HCEC 1CT (cell line): Measurements from ENCODE around the gene HOMER1.

Source experiments
- DNase-seq: peaks from one replicate; pipeline ENCODE4 v3.0.0-alpha.2; 2017

HOMER1 gene, protein sequence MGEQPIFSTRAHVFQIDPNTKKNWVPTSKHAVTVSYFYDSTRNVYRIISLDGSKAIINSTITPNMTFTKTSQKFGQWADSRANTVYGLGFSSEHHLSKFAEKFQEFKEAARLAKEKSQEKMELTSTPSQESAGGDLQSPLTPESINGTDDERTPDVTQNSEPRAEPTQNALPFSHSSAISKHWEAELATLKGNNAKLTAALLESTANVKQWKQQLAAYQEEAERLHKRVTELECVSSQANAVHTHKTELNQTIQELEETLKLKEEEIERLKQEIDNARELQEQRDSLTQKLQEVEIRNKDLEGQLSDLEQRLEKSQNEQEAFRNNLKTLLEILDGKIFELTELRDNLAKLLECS

DNA sequence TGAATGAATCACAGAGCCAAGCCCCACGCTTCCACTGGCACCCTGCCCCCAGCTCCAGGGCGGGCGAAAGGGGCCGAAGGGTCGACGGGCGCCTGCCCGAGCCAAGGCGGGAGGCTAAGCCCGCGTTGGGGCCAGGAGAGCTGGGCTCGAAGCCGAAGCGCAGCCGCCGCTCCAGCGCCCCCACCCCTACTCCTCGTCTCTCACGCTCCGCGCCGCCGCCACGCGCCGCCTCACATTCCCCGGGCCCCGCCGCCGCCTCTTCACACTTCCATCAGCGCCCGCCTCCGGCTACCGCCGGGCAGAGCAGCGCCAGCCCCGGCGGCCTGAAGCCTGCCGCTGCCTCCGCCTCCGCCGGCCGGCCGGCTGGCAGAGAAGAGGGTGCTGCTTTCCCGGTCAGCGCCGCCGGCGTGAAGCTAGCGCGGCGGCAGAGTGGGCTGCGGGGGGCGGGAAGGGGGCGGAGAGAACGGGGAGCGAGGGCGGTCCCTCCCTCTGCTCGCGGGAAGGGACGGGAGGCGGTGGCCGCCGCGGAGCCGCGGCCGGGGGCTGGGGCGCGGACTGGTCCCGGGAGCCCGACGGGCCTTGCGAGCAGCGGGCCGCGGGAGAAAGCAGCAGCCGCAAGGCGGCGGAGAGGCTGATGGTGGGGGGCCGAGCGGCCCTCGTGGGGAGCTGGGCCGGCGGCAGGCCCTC is at the start of gene HOMER1:
Gene HOMER1 (minus strand): TSS at position 431 of the 687 bp plus-strand sequence. CDS start 1,360 bp downstream, outside the sequence.
- DNase-seq = peak; percentile 63

DNA sequence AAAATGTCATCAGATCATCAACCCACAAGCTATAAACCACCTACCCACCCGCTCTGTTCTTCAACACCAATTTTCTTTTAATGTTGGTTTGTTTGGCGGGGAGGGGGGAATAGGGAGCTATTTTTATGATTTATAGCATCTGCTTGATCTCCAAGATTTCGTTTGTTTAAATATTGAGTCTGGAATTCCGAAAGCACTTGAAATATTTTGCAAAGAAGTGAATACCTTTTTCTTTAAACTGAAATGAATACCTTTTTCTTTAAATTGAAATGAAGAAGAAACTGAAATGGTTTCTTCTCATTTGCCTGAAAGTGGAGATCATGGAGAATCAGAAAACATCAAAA is 49.3 kb upstream of the HOMER1 start:
- DNase-seq = no peak

DNA sequence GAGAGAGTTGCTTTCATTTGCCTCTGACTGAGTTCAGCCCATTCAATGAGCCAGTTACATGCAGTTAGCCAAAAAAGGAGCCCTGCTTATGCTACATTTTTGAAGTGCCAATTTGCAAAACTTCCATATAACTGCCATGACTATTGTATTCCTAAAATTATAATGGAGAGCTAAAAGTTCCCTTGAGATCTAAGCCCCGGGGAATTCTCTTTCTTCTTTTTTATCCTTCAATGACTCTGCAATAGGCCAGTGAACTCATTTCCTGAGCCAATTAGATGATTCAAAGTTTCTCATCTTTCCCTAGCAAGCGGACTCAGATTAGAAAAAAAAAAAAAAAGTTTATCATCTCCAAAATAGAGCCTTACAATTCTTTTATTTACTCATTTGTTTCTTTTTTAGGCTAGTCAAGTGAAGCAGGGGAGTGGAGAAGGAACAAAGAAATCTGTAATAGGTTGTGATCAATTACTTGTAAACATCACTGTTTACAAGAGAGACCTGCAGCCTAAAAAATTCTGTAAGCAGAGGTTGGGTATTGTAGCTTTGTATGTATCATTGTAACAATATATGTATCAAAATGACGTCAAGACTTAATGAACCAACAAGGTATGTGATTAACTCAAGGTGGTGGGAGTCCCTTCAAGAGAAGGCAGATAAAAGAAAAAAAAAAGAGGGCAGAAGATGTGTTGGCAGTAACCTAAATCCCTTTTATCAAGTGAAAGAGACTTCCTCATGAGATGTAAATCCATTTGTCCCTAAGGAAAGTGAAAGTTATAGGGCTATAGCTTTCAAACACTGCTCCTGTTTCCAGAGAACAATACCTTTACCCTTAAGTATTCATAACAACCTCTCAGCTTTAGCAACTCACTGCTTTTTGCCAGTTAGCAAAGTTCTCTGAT is 48.7 kb upstream of the HOMER1 start:
- peak; percentile 53 for DNase-seq

DNA sequence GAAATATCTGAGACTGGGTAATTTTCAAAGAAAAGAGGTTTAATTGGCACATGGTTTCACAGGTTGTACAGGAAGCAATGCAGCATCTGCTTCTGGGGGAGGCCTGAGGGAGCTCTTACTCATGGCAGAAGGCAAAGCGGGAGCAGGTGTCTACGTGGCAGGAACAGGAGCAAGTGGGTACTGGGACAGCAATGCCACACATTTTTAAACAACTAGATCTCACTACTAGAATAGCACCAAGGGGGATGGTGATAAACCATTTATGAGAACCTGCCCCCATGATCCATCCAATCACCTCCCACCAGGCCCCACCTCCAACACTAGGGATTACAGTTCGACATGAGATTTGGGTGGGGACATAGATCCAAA is 47.6 kb upstream of the HOMER1 start:
- no peak for DNase-seq

DNA sequence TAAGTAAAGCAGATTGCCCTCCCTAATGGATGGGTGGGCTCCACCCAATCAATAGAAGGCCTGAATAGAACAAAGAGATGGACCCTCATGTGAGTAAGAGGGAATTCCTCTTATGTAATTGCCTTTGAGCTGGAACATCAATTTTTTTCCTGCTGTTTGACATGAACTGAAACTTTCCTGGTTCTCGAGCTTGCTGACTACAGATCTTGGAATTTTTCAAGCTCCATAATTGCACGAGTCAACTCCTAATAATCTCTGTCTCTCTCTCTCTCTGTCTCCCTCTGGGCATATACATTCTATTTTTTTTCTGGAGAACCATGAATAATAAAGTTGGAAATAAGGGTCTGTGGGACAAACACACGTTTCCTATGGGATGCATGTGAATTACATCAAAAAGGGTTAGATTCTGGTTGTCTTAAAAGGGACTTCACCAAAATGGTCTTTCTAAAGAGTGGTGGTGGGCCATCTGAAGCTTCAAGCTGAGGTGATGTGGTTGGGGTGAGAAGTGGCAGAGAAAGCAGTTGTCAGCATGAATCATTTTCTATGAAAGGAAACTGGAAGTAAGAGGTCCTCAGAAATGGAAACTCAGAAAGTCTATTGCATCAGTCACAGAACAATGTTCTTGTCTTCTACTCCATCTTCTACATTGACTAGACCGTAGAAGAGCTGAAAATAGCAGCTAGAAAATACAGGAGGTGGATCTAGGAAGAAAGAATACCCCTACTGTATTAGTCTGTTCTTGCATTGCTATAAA is 47.0 kb upstream of the HOMER1 start:
- peak; percentile 42 for DNase-seq

DNA sequence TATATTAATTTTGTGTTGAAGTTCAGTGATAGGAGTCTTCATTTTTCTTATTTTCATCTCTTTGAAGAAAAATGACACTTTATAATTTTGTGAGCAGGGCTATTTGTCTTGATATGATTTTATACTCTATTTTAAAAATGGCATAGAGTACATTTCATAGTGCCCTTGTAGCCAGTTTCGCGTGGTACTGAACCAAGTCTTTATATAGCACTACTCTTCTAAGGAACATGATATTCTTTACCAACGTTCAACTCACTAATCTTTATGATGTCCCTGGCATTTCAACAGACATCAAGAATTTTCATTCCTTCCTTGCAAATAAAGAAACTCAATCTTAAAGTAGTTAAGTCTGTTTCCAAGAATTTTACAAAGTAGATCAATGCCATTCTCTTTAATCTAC is 41.5 kb upstream of the HOMER1 start:
- no peak for DNase-seq

DNA sequence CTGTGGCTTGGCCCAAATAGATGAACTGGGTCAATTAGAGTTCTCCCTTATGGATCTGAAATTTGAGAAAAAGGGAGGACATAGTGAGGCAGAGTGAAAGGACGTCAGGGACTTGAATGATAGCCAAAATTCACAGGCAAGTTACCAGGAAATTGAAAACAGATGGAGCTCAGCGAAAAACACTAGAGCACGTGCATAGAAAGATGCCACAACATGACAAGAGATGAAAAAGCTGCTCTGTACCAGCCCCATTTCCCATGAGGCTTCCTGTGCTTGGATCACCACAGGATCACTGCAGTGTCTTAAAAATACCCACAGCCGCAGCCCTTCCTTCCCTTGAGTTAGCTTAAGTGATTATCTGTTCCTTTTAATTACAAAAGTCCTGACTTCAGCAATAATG is 39.0 kb upstream of the HOMER1 start:
- DNase-seq = peak; percentile 28

DNA sequence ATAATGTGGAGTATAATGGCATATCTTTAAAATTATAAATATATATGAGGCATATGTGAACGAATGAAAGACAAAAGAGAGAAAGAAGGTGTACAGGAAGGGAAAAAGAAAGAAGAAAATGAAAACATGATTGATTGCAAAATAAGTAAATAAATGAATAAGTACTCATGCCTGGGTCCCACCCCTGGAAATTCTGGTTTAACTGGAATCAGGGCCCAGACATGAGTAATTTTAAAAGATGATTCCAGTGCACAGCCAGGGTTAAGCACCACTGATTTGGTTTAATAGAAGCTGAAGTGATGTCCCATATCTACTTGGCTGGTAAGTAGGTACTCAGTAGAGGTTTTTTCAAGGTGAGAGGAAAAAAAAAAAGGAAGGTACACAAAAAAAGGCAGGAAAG is 34.0 kb upstream of the HOMER1 start:
- DNase-seq = no peak

DNA sequence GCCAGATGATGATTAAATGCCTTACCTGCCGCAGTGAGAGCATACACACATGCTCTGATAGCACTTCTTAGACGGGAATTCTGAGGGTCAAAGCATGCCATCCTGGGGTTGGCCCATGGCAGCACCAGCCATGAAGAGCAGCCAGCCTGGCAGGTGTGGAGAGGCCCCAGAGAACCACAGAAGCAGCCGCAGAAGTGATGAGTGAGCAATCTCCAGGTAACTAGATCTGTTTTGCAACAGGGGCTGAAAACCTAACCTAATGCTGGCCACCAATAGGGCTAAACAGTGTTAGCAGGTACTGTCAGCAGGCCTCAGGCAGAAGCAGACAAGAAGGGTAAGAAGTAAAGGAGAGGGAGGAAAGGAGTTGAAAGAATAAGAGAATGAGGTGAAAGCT is 33.5 kb upstream of the HOMER1 start:
- DNase-seq = no peak

DNA sequence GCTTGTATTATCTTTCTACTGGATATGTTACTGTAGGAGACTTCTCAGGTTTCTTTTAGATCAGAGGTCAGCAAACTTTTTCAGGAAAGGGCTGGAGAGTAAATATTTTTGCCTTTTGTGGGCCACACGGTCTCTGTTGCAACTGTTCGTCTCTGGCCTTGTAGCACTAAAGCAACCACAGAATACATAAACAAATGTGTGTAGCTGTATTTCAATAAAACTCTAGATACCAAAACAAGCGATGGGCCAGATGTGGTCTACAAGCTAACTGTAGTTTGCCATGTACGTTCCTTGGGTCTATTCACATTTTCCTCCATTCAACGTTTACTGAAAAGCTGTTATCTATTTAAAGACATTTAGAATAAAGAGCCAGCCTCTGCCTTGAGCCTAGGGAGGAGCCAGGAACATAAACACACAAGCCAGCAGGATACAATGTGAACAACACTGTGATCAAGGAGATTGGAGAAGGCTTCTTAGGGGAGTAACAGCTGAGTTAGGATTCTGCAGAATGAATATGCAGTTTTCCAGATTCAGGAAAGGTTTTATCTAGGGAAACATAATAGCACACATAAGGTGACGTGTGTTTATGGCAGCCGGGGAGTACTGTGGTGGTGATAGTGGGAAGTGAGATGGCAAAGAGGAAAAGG is 33.0 kb upstream of the HOMER1 start:
- DNase-seq = peak; percentile 62

DNA sequence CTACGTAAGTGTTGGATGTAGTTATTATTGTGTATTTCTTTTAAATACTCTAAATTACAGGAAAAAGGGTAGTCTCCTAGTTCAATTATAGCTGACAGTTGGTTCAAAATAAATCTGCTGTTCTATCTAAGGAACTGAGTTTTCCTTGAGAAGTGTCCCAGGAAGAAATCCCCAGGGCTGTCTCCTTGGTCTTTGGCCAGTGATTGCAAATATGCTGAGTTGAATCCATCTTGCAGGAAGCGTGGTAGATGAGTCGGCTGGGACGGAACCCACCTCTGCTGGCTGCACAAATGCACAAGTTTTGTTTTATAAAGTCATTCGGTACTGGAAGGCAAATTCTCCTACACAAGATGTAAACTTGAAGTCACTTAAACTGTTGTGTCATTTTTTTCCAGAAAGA is 30.2 kb upstream of the HOMER1 start:
- no peak for DNase-seq

DNA sequence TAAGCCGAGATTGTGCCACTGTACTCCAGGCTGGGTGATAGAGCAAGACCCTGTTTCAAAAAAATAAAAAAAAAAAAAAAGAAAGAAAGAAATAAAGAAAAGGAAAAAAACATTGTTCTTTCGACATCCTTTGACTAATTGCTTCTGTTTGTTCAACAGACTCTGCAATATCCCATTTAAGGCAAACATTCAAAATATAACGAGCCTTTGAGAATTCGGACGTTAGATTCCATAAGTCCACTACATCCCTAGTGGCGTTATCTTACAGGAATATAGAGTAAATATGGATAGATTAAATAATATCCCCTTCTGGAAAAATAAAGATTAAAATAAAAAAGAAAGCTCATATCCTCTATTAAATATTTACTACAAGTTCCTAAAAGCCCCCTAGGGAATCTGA is 27.0 kb upstream of the HOMER1 start:
- no peak for DNase-seq

DNA sequence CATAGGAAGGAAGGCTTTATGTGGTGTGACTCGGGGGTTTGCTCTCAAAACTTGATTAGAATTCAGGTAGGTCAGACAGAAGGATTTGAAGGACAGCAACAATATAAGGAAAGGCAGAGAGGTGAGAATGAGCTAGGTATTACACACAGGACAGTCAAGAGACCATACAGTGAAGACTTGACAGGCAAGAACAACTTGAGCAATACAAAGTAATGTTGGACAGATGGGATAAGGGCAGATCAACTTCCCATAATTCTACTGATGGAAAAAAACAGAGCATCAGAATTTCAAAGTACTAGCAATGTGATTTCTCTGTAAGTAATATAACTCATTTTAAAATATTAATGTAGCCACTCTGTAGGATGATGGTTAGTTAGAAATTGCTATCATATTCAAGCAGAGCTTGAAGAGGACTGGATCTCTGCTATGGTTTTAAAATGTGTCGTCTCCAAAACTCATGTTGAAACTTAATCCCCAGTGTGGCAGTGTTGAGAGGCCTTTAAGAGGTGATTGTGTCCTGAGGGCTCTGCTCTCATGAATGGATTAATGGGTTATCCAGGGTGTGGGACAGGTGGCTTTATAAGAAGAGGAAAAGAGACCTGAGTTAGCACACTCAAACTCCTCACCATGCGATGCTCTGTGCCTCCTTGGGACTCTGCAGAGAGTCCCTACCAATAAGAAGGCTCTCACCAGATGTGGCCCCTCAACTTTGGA is 22.4 kb upstream of the HOMER1 start:
- no peak for DNase-seq

DNA sequence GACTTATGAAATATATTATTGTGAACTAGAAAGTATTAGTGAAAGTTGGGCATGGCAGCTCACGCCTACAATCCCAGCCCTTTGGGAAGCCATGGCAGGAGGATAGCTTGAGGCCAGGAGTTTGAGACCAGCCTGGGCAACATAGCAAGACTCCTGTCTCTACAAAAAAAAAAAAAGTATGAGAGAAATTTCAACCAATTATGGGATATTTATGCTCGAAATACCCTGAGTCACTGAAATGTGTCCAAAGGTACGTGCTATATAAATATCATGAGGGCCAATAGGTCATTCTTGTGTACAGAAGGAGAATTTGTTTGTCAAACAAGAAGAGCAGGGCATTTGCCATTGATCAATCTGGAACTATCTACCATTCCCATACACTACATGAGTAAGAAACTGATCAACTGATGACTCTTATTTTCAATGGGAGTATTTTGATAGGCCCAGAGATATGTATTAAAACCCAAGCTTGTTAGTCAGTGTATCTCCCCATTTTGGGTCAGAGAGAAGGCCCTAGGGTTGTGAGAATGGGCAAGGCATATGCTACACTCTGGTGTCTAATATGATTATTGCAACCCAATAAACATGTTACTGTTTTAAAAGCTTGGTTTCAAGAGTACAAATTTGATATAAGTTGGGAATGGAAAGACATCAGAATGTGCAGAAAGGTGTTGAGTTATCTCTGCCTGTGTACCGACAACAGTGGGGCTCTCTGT is 21.7 kb upstream of the HOMER1 start:
- DNase-seq = peak; percentile 13

DNA sequence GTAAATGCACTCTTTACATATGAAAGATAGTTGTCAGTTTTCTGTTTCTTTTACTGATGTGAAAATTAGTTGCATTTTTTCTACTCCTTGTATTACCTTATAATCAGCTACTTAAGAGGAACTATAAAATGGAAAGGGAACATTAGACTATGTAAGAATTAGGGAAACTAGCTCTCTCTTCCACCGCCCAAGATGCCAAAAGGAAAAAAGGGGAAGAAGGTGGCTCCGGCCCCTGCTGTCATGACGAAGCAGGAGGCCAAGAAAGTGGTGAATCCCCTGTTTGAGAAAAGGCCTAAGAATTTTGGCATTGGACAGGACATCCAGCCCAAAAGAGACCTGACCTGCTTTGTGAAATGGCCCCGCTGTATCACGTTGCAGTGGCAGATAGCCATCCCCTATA is 15.2 kb upstream of the HOMER1 start:
- no peak for DNase-seq

DNA sequence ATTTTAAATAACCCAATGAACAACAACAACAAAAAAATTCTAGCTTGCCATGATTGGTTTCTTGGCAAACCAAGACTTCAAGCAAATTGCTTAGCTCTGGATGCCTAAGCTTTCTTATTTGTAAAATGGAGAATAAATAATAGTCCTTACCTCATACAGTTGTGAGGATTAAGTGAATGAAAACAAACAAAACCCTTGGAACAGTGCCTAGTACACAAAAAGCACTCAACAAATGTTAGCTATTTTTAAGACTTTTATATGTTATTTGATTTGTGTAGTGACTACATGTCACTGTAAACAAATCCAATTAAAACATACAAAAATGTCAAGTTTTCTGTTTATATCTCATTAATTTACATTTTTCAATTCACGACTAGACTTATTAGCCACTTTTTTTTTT is 13.5 kb upstream of the HOMER1 start:
- no peak for DNase-seq

DNA sequence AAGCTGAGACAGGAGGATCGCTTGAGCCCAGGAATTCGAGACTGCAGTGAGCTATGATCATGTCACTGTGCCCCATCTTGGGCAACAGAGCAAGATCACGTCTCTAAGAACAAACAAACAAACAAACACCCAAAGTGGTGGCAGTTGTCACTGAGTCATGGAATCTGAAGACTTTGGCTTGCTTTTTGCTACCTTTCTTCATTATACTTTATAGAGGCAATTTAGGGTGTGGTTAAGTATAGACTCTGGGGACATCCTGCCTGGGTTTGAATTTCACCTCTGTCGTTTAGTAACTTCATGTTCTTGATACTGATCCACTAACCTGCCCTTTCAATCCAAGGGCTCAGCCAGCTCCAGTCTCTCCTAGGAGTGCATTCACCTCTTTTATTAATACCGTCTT is 13.0 kb upstream of the HOMER1 start:
- DNase-seq = no peak

DNA sequence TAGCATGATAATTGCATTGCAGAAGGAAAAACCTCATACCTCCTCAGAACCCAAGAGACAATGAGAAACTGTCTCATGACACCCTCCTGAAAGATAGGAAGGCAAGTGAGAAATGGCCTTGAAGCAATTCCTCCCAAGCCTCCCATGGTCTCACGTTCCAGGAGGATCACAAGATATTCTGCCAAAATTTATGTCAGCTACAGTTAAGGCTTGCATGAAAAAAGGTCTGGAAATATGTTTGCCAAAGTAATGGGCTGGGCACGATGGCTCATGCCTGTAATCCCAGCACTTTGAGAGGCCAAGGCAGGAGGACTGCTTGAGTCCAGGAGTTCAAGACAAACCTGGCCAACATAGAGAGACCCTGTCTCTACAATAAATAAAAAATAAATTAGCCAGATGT is 12.6 kb upstream of the HOMER1 start:
- DNase-seq = no peak

DNA sequence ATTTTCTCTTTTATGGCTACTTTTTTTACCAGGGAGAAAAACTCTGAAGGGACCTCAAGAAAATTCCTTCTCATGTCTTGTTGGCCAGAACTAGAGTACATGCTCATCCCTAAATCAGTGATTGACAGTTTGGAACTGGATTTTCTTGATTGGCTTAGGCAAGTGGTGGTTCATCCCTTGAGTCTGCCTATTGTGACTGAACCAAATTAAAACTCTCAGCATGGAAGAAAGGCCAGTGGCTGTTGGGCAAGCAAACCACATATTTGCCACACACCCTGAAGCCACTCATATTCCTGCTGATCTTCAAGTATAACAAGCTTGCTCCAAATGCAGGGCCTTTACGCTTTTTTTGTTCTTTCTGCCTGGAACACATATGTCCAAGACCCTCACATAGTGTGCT is 7.2 kb upstream of the HOMER1 start:
- DNase-seq = no peak

DNA sequence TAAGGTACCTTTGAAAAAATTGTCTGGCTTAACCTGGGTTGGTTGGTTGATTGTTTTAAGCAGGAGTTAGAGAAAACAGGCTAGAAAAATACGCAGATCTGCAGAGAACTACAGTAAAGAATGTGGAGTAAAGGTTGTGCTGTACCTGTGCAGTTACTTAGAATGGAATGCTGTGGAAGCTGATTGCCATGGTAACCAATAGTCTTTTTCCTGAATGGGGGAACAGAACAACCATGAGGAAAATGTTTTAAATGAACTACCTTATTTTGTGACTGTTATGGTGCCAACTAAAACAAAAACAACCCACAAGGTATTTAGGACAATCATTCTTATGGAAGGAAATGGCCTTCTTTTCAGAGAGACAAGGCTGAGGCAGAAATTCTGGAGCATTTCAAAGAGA is 4.8 kb upstream of the HOMER1 start:
- no peak for DNase-seq

DNA sequence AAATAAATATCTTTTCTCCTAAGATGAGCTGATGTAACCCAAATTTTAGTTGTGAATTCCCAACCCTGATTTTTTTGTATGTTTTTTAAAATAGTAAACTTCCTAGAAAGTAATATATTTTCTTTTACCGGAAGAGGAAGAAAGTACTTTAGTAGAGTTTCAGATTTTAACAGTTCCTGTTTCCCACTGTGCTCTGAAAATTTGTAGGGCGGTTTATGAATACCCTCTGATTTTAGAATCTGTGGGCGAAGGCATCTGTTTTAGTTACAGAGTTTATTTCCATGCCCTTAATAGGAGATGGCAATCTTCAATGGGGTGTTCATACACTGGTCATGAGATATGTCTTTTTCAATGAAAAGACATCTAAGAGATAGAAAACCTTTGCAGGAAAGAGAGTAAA is 3.7 kb upstream of the HOMER1 start:
- no peak for DNase-seq
